Vagina (tissue), 2 donors: Measurements from ENCODE around the gene SLC7A8.

Source experiments
- CTCF ChIP-seq, 3 experiments: fragments of 450-650 bp in 2 of 3; fragments of 200-600 bp in 1 of 3; sonication (generic) in 1 of 3; IDR thresholded peaks; one replicate each; pipeline ENCODE4 v1.5.1; 2017 to 2019; ENCODE audit warnings: antibody characterized with exemption in 3 of 3, mild to moderate bottlenecking in 2 of 3, moderate library complexity in 2 of 3
- POLR2A ChIP-seq, 2 donors: fragments of 450-650 bp; IDR thresholded peaks; one replicate each; pipeline ENCODE4 v1.6.1; 2017; ENCODE audit warnings: antibody characterized with exemption in 2 of 2, mild to moderate bottlenecking in 2 of 2, moderate library complexity in 2 of 2
- POLR2AphosphoS5 ChIP-seq, 2 donors: sonication (generic); formaldehyde crosslinking; IDR thresholded peaks; one replicate each; pipeline ENCODE4 v1.9.0; 2017; ENCODE audit warnings: antibody characterized with exemption in 2 of 2, mild to moderate bottlenecking in 2 of 2, low read depth in 1 of 2; ENCODE audit not compliant: insufficient read depth in 1 of 2

- TF ChIP-seq POLR2A (IDR thresholded peaks at IDR 0.05), result no peak
- no peak for TF ChIP-seq CTCF (IDR thresholded peaks at IDR 0.05)
- no peak for TF ChIP-seq POLR2AphosphoS5 (IDR thresholded peaks at IDR 0.05; ENCODE audit: insufficient read depth in 1 of 2, low read depth in 1 of 2)
These were observed 4.5 kb upstream of the SLC7A8 start for GRCh38 chr14:23187925-23188324.
